Measurements from ENCODE around the gene LONP1.

GRCh38 chr19:5765220-5765619 lies 45.3 kb upstream of the LONP1 start:
- TF ChIP-seq, protein P1, sequence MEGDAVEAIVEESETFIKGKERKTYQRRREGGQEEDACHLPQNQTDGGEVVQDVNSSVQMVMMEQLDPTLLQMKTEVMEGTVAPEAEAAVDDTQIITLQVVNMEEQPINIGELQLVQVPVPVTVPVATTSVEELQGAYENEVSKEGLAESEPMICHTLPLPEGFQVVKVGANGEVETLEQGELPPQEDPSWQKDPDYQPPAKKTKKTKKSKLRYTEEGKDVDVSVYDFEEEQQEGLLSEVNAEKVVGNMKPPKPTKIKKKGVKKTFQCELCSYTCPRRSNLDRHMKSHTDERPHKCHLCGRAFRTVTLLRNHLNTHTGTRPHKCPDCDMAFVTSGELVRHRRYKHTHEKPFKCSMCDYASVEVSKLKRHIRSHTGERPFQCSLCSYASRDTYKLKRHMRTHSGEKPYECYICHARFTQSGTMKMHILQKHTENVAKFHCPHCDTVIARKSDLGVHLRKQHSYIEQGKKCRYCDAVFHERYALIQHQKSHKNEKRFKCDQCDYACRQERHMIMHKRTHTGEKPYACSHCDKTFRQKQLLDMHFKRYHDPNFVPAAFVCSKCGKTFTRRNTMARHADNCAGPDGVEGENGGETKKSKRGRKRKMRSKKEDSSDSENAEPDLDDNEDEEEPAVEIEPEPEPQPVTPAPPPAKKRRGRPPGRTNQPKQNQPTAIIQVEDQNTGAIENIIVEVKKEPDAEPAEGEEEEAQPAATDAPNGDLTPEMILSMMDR (IDR thresholded peaks at IDR 0.05) = no peak
- no peak for TF ChIP-seq POLR2A (IDR thresholded peaks at IDR 0.05)
